HG03342 (cell line): Measurements from ENCODE around the gene LIPN.

Experiments
- ATAC-seq: cut with Tn5 transposase; IDR thresholded peaks from one replicate; pipeline ENCODE4 v1.9.1; 2021; ENCODE audit warnings: mild to moderate bottlenecking, moderate library complexity; ENCODE audit not compliant: unreplicated experiment

The LIPN gene

GRCh38 chr10:88820748-88821401 is 61.1 kb downstream of the LIPN start:
- ATAC-seq: no peak

DNA sequence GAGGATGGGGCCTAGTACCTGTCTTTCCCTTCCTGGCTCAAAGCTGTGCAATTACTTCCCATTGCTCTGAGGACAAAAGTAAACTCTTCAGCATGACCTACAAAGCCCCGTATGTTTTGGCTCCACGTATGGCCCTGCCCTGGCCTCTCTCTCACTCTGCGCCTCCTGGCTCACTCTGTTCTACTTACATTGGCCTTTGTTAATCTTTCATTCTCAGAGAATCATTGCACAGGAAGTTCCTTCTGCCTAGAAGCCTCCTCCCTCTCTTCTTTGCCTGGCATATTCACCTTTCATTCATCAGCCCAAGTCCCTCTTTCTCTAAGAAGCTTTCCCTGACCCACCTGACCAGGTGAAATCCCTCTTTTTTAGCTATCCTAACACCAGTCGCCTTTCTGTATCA is 66.6 kb downstream of the LIPN start:
- no peak for ATAC-seq

DNA sequence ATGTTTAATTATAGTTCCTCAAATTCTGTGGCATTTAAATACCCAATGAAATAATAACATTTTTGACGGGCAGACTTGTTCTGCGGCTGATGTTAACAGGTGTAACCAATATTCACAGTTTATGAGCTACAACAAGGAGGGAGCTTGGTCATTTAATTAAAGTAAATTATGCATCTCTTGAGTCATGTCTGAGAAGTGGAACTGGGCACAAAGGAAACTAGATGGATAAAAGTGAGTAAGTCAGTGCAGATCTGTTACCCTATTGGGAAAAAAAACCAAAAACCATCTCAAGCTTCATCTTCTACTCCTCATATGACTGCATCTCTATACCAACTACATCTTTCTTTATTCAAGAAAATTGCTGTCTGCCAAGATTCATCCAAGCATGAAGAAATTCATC is 67.9 kb downstream of the LIPN start:
- no peak for ATAC-seq

- no peak for ATAC-seq
Measured at GRCh38 chr10:88828310-88828709, 68.5 kb downstream of the LIPN start.
